ENCODE measurements around the gene MRPS2.
"Not testable (repeated sequence)": the region's sequence is repeated elsewhere in the genome, so short reads cannot be mapped to it uniquely, and the experiment has no call there.

The MRPS2 gene

GRCh38 chr9:135499326-135500070 lies 984 bp upstream of the MRPS2 start:
- DNase-seq (ENCODE audit: low read depth), result peak; percentile 88

- no peak for DNase-seq (ENCODE audit: low read depth)
These were observed 384 bp upstream of the MRPS2 start for GRCh38 chr9:135500071-135500524.

GRCh38 chr9:135501261-135502167 lies 1.0 kb downstream of the MRPS2 start:
- DNase-seq (ENCODE audit: low read depth), result no peak

GRCh38 chr9:135502168-135502872 lies 1.8 kb downstream of the MRPS2 start:
- no peak for DNase-seq (ENCODE audit: low read depth)

GRCh38 chr9:135502873-135503321 lies 2.4 kb downstream of the MRPS2 start:
- DNase-seq (ENCODE audit: low read depth), result no peak

- DNase-seq (ENCODE audit: low read depth), result no peak
These were observed 3.1 kb downstream of the MRPS2 start for GRCh38 chr9:135503371-135504261.

GRCh38 chr9:135504262-135505243 lies 4.1 kb downstream of the MRPS2 start:
- peak; percentile 47 for DNase-seq (ENCODE audit: low read depth)

GRCh38 chr9:135505406-135506187 lies 5.1 kb downstream of the MRPS2 start:
- no peak for DNase-seq (ENCODE audit: low read depth)

- no peak for DNase-seq (ENCODE audit: low read depth)
These were observed 6.0 kb downstream of the MRPS2 start for GRCh38 chr9:135506327-135507103.

- no peak for DNase-seq (ENCODE audit: low read depth)
These were observed 6.9 kb downstream of the MRPS2 start for GRCh38 chr9:135507104-135508035.

GRCh38 chr9:135508211-135508820 lies 7.8 kb downstream of the MRPS2 start:
- no peak for DNase-seq (ENCODE audit: low read depth)

GRCh38 chr9:135509458-135509857 lies 9.0 kb downstream of the MRPS2 start:
- no peak for DNase-seq (ENCODE audit: low read depth)

- DNase-seq (ENCODE audit: low read depth), result no peak
These were observed 11.7 kb downstream of the MRPS2 start for GRCh38 chr9:135512241-135512603.

- DNase-seq (ENCODE audit: low read depth), result no peak
These were observed 12.4 kb downstream of the MRPS2 start for GRCh38 chr9:135512904-135513303.

- no peak for DNase-seq (ENCODE audit: low read depth)
These were observed 12.9 kb downstream of the MRPS2 start for GRCh38 chr9:135513351-135513846.

GRCh38 chr9:135513906-135514305 lies 13.4 kb downstream of the MRPS2 start:
- DNase-seq (ENCODE audit: low read depth), result not testable (repeated sequence)
